HG03159 (cell line): ENCODE results near the gene DCHS2.

Experiments
- ATAC-seq: cut with Tn5 transposase; IDR thresholded peaks from one replicate; pipeline ENCODE4 v1.9.1; 2021; ENCODE audit warnings: mild to moderate bottlenecking, moderate library complexity; ENCODE audit not compliant: unreplicated experiment

Gene DCHS2

GRCh38 chr4:154489558-154490233 lies 1.9 kb downstream of the DCHS2 start:
- no peak for ATAC-seq

GRCh38 chr4:154487145-154487544 lies 4.5 kb downstream of the DCHS2 start:
- ATAC-seq = no peak

GRCh38 chr4:154485127-154485773 lies 6.3 kb downstream of the DCHS2 start:
- peak; percentile 100 for ATAC-seq

GRCh38 chr4:154478547-154478946 lies 13.1 kb downstream of the DCHS2 start:
- ATAC-seq = peak; percentile 34

- peak; percentile 90 for ATAC-seq
These were observed 13.5 kb downstream of the DCHS2 start for GRCh38 chr4:154478128-154478527.

GRCh38 chr4:154476232-154476631 lies 15.4 kb downstream of the DCHS2 start:
- no peak for ATAC-seq

- no peak for ATAC-seq
These were observed 15.8 kb downstream of the DCHS2 start for GRCh38 chr4:154475820-154476219.

- no peak for ATAC-seq
These were observed 18.1 kb downstream of the DCHS2 start for GRCh38 chr4:154473497-154473896.

- no peak for ATAC-seq
These were observed 18.7 kb downstream of the DCHS2 start for GRCh38 chr4:154472858-154473257.

GRCh38 chr4:154471526-154472331 lies 19.9 kb downstream of the DCHS2 start:
- ATAC-seq = peak; percentile 79

GRCh38 chr4:154471032-154471431 lies 20.6 kb downstream of the DCHS2 start:
- peak; percentile 82 for ATAC-seq

GRCh38 chr4:154467886-154468285 lies 23.7 kb downstream of the DCHS2 start:
- ATAC-seq = no peak

GRCh38 chr4:154466336-154466735 lies 25.3 kb downstream of the DCHS2 start:
- no peak for ATAC-seq

GRCh38 chr4:154465085-154465484 lies 26.5 kb downstream of the DCHS2 start:
- no peak for ATAC-seq

GRCh38 chr4:154464654-154465053 lies 26.9 kb downstream of the DCHS2 start:
- no peak for ATAC-seq

GRCh38 chr4:154462081-154462810 lies 29.4 kb downstream of the DCHS2 start:
- no peak for ATAC-seq

GRCh38 chr4:154457471-154457870 lies 34.1 kb downstream of the DCHS2 start:
- ATAC-seq = no peak

GRCh38 chr4:154456889-154457288 lies 34.7 kb downstream of the DCHS2 start:
- no peak for ATAC-seq

GRCh38 chr4:154456240-154456639 lies 35.4 kb downstream of the DCHS2 start:
- no peak for ATAC-seq

GRCh38 chr4:154455111-154455510 lies 36.5 kb downstream of the DCHS2 start:
- ATAC-seq = no peak

GRCh38 chr4:154454710-154455109 lies 36.9 kb downstream of the DCHS2 start:
- no peak for ATAC-seq
